Measurements from ENCODE around the gene DNAJC6.

DNA sequence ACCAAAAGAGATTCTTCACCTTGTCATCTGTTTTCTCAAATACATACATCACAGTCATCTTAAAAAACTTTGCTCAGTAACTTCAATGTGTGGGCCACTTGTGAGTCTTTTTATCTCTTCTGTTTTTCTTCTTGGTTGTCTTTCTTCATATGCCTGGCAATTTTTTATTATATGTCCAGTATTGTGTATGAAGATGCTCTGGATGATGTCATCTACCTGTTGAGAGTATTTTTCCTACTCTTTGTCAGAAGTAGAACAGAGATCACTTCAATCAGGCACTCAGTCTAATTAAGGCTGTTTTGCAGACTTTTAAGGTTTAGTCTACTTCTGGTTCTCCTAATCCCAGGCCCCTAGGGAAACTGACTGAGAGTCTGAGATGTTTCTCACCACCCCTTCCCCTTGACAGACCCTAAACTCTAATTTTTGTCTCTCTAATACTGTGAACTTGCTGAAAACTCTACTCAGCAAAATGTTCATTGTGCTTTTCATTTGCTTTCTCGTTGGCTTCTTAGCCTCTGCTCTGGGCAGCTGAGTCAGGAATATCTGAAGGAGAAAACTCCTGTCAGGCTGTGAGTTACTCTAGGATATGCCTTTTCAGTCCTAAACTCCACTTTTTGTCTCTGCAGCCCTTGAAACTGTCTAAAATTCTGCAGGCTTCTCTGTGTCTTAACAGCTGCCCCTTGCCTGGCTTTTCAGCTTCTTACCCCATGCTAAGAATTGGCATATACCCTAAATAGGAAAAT lies 33.0 kb upstream of the DNAJC6 start:
- TF ChIP-seq EZH2 (IDR thresholded peaks at IDR 0.05) (no peak), POLR2AphosphoS5 (IDR thresholded peaks at IDR 0.05; ENCODE audit: borderline replicate concordance, low read depth, low read length) (no peak)
